ENCODE data around the gene GGA1.

DNA sequence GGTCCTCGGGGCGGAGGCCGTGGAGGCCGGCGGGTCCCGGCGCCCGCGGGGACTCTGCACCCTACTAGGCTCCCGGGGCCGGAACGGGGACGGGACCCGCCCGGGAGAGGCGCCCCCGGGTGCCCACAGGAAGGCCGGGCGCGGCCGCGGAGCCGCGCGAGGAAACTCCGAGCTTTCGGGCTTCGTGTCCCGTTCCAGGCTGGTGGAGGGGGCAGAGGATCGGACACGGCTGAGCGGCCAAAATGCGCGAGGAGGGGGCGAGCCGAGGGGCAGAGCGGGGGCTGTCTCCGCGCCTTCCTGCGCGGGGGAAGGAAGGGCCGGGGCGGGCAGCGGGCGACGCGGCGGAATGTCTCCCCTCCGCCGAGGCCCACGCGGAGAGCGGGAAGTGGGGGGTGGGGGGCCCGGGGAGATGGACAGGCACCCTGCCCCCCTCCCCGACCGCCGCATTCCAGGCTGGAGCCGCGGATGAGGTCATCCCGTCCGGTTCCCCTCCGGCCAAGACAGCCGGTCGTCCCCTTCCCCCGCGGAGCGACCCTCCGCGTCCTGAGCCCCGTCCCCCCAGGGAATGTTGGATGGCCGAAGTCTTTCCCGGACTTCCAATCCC lies 47.9 kb upstream of the GGA1 start:
- TF ChIP-seq, protein P1, sequence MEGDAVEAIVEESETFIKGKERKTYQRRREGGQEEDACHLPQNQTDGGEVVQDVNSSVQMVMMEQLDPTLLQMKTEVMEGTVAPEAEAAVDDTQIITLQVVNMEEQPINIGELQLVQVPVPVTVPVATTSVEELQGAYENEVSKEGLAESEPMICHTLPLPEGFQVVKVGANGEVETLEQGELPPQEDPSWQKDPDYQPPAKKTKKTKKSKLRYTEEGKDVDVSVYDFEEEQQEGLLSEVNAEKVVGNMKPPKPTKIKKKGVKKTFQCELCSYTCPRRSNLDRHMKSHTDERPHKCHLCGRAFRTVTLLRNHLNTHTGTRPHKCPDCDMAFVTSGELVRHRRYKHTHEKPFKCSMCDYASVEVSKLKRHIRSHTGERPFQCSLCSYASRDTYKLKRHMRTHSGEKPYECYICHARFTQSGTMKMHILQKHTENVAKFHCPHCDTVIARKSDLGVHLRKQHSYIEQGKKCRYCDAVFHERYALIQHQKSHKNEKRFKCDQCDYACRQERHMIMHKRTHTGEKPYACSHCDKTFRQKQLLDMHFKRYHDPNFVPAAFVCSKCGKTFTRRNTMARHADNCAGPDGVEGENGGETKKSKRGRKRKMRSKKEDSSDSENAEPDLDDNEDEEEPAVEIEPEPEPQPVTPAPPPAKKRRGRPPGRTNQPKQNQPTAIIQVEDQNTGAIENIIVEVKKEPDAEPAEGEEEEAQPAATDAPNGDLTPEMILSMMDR (IDR thresholded peaks at IDR 0.05; ENCODE audit: borderline replicate concordance, extremely low read depth, low read length, poor library complexity, severe bottlenecking) = no peak
- no peak for TF ChIP-seq EZH2 (IDR thresholded peaks at IDR 0.05; ENCODE audit: borderline replicate concordance, low read depth, low read length, severe bottlenecking)

All from DND-41 (cell line).